ENCODE measurements around the gene SGMS1.

GRCh38 chr10:50415292-50415691 lies 208.5 kb downstream of the SGMS1 start:
- TF ChIP-seq, protein P1, sequence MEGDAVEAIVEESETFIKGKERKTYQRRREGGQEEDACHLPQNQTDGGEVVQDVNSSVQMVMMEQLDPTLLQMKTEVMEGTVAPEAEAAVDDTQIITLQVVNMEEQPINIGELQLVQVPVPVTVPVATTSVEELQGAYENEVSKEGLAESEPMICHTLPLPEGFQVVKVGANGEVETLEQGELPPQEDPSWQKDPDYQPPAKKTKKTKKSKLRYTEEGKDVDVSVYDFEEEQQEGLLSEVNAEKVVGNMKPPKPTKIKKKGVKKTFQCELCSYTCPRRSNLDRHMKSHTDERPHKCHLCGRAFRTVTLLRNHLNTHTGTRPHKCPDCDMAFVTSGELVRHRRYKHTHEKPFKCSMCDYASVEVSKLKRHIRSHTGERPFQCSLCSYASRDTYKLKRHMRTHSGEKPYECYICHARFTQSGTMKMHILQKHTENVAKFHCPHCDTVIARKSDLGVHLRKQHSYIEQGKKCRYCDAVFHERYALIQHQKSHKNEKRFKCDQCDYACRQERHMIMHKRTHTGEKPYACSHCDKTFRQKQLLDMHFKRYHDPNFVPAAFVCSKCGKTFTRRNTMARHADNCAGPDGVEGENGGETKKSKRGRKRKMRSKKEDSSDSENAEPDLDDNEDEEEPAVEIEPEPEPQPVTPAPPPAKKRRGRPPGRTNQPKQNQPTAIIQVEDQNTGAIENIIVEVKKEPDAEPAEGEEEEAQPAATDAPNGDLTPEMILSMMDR (IDR thresholded peaks at IDR 0.05), result no peak
- TF ChIP-seq POLR2A (IDR thresholded peaks at IDR 0.05; ENCODE audit: low read depth), result no peak
